GM18498 (cell line): Measurements from ENCODE around the gene TENM4.

Source experiments
- ATAC-seq: cut with Tn5 transposase; IDR thresholded peaks from one replicate; pipeline ENCODE4 v1.9.1; 2021; ENCODE audit warnings: mild to moderate bottlenecking, moderate library complexity; ENCODE audit not compliant: unreplicated experiment

TENM4 gene

DNA sequence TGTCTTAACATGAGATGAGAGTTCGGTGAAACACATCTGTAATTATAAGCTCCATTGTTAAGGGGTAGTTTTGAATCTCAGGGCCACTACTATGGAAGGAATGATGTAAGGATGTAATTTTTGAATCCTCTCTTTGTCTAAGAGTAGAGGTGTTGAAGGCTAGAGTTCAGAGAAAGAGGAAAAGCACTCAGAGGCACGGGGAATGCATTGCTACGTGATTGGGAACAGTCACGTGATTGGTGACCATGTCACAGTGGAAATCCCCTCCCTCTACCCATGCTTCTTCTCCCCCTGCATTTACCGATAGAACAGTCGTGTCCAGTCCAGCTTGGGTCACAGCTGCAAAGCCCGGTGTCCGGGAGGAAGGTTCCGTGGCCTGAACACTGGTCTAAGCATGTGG lies 635.8 kb downstream of the TENM4 start:
- ATAC-seq, result no peak

DNA sequence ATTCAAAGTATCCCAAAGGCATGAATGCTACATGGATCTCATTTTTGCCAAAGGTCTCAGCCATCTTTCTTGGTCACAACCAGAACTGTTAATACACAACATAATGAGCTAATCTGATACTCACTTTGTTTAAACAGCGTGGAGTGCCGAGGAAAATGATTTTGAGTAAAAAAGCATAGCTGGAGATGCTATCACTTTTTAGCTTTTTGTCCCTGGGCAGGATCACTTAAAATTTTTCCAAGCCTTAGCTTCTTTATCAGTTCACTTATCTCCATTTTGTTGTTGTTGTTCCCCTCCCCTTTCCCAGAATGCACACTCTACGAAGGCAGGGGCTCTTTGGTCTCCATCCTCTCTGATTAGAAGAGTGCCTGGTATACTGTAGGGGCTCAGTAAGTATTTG lies 636.8 kb downstream of the TENM4 start:
- ATAC-seq, result no peak

DNA sequence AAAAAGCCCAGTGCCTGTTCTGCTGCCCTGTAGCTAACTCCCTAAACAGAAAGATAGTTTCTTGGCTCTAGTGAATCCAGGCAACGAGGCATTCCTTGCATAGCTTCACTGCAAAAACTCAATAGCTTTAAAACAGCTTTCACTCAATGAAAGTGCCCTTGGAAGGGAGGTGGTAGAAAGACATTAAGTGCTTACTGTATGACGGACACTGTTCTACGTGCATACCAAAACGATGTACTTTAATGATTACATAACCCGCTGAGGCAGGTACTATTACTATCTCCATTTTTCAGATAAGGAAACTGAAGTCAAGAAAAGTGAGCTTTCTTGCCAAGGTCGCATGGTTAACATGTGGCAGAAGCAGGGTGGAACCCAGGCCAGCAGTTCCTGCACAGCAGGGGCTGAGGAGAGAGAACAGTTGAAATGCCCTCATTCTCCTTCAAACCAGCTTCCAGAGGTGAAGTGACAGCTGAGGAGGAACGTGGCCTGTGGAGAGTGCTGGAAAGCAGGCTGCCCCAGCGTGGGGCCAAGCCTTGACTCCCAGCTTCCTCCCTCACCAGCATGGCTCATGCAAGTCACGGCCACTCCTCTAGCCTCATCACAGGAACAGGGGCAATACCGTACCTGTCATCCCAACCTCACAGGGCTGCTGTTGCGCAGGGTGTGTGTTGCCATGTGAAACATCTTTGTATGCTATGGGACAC lies 638.6 kb downstream of the TENM4 start:
- ATAC-seq, result no peak

DNA sequence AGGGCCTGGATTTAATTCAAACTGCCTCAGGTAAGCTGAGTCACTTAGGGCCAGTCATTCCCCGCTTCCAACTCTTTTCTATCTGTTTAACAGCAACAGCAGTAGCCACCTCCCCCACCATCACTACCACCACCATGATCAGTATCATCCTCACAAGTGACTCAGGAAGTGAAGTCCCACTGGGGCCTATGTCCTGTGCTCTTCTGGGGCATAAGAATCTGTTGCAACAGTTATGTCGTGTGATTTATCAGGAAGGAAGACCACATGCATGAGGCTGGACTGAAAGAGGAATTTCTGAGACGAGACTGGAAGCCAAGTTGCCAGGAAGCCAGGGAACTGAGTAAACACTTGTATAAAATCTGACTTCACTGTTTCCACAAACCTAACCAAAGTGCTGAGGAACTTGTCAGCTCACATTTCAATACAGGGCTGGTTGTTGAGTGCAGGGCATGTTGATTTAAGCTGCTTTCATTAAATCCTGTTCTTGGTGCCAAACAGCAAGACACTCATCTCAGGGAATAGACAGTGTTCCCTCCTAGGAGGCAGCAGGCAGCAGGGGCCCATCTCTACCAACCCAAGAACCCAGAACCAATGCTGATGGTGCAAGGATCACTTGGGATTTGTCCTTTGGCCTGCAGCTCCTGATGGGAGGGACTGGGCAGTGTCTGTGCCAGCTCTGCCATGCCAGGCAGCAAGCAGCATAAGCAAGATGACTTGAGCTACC lies 639.5 kb downstream of the TENM4 start:
- ATAC-seq, result no peak

DNA sequence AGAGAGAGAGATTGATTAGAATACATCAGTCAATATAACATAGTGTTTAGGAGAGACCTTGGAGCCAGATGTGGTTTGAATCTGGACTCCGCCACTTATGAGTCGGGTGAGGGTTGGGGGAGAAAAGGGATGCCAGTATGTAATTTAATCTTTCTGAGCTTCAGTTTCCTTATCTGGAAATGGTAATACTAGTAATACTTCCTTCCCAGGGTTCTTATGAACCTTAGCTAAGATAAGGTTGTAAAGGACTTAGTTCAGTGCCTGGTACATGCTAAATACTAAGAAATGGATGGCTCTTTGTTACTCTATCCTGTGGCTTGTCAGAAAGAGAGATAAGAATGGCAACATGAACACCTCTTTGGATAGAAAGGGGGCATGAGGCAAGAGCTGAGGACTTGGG lies 640.1 kb downstream of the TENM4 start:
- ATAC-seq, result no peak

DNA sequence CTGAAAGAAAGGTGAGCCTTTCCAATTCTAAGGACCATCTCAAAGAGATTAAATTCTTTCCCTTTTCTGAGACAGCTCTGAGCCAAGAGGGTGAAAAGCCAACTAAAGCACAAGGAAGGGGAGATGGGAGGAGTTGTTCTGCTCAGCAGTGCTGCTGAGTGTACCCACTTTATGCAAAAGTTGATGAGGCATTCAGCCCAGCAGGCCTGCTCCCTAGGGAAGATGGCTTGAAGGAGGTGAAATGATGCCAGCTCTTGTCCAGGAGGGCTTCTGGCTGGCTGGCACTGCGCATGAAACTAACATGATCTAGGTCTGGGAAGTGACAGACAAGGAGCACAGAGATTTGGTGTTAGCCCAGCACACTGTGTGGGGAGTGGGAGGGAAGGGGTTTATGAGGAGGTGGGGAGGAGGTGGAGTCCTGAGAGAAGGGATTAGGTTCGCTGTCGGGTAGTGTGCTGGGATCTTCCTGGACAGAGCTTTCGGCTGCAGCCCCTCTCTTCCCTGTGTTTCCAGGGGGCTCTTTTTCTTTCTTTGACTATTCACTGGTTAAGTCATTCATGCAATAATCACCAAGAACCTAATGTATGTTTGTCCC lies 640.6 kb downstream of the TENM4 start:
- ATAC-seq, result no peak

DNA sequence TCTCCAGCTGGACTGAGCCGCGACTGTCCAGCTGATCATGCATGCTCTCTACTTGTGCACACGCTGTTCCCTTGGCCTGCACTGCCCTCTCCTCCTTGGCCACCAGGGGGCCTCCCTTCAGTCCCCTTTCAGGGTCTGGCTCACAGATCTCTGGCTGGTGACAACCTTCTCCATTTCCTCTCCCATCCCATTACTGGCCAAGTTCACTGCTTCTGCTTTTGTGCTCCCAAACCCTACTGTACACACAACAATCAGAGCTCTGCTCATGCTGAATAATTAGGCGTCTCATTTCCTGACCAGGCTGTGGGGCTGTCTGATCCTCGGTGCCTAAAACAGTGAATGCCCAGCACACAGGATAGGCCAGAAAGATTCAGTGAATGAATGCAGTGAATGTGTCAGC lies 642.2 kb downstream of the TENM4 start:
- peak; percentile 90 for ATAC-seq

DNA sequence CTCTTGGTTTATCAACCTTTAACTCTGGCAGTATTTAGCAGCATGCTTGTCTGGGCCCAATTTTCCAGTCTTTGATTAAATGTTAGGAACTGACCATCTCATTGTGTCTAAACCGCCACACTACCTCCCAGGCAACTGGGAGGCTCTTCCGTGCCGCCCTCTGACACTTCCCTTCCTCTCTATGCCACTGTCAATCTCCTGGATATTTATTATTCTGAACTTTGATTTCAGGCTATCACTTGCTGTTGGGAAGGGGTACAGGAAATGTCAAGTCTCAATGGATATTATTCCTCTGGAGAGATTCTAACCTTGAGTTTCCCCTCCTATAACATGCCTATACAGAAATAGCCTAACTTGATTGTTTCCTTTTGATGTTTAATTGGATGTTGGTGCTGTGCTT lies 643.3 kb downstream of the TENM4 start:
- no peak for ATAC-seq

DNA sequence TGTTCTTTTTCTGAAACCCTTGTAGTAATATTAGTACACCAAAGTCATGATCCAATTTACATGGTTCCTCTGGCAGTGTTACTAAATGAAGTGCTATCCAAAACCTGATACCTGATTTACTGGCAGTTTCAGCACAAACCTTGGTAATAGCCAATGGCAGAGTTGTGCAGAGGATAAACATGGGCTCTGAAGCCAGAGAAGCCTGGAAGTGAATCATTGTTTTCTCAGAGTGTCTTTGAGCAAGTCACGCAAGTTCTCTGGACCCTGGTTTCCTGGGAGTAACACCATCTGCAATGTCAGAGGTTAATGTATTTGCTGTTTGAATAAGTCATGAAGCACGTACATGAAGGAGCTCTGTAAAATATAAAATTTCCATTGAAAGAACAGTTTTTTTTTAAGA lies 643.9 kb downstream of the TENM4 start:
- no peak for ATAC-seq

DNA sequence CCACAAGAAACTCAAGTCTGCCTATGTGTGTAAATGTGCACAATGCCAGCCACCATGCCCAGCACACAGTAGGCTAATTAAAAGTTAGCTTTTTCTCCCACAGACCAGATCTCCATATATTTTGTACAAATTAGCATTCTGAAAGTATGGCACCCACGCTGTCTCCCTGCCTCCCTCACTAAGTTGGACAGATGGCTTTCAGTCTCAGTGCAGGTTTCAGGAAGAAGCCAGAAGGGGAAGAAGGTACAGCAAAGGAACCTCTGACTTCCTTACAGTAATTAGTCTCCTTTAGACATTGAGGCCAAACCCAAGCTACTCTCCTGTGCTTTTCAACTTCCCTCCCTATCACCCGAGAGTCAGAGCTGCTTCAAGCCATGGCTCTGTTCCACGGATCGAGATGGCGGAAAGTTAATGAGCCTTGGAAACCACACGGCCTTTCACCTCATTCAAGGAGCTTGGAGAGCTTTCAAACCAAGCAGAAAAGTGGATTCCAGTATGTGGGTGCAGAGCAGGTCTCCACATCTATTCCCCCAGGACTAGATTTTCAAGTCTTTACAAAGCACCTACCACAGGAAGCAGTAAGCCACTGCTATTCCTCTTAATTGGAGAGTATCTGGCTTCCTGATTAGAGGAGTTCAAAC lies 645.1 kb downstream of the TENM4 start:
- no peak for ATAC-seq

DNA sequence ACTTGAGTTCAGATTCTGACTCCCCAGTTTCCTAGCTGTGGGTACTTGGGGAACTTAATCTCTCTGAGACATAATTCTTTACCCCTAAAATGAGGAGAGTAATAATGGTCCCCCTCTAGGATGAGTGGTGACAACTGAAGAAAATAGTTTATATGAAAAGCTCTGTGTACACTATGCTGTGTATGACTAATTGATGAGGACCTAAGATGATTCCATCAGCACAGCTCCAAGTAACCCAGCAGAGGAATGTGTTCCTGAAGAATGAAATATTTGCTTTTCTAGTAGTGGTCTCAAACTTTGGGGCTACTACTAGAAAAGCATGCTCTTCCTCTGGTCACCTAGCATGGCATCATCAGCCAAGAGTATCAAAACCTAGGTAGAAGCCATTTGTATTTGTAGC lies 648.9 kb downstream of the TENM4 start:
- no peak for ATAC-seq

DNA sequence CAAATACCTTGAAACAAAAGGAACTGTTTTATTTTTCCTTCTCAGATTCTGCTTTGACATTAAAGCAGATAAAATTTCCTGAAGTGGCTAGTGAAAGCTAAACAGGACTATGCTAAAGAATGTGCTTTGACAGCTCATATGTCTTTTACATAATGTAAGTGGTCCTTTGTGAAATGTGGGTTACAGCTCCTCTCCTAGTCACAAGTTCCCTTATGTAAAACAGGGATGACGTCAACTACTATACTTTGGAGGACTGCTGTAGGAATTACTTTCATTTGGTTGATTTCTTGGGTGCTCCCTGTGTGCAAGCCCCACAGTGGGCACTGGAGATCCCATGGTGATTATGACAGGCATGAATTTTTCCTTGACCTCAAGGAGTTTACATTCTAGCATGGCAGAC lies 649.6 kb downstream of the TENM4 start:
- no peak for ATAC-seq

DNA sequence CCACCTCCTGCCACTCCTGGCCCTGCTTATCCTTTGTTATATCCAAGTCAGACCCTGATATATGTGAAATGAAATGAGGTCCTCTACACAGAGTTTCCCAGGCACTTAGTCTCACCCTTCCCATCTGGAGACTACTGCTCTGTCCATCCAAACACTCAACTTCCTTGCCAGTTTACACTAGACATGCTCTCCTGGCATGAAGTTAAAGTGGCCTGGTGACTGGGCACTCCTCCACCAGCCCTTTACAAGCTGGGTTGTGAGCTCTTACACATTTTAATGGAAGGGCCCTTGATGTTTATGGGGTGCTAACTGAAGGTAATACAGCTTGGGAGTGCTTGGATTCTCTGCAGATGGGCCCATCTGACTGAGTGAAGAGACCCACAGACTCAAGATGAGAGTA lies 650.0 kb downstream of the TENM4 start:
- no peak for ATAC-seq

DNA sequence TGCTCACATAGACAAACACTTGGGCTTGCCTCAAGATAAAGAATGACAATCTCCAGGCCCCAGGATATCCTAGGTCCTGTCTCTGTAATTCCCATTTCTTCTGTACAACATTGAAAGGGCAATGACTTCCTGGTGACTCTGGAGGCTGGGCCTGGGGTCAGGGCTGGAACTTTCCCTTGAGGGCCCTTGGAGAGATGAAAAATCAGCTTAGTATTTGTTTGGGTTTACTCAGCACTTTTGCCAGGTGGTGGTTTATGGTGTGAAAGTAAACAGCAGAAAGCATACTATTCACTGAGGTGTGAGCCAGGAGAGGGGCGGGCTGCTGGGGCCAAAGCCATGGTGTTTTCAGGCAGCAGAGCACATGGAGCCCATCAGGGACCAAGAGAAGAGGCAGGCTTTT lies 651.5 kb downstream of the TENM4 start:
- no peak for ATAC-seq

DNA sequence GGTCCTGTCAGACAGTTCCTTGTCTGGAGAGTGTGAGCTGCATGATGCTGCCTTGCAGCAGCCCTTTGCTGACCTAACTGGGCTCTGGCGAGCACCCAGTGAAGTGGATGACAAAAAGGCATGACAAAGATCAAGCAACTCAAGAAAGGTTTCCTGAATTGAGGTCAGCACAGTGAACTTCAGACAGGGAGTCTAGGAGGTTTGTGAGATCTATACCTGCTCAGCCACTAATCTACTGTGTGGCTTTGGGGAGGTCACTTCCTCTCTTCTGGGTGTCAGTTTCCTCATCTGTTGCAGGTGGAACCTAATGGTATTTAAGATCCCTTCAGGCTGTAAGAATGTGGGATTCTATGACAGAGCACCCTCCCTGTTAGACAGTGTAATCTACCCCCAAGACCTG lies 652.3 kb downstream of the TENM4 start:
- no peak for ATAC-seq

DNA sequence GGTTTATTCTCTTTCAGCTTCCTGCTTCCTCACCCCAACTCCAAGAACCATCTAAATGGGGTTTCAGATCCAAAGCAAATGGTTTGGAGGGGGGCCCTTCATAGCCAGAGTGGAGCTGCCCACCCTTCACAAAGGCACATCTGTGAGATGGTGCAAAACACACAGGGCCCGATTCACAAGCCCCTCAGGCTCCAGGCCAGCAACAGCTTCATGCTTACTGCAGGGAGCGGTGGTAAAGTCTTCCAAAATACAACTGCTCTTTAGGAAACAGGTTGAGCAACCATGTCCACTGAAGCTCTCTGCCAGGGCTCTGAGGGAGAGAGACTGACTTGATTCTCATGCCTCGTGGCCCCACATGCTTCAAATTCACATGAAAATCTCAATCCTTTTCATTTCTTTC lies 653.1 kb downstream of the TENM4 start:
- ATAC-seq, result no peak

DNA sequence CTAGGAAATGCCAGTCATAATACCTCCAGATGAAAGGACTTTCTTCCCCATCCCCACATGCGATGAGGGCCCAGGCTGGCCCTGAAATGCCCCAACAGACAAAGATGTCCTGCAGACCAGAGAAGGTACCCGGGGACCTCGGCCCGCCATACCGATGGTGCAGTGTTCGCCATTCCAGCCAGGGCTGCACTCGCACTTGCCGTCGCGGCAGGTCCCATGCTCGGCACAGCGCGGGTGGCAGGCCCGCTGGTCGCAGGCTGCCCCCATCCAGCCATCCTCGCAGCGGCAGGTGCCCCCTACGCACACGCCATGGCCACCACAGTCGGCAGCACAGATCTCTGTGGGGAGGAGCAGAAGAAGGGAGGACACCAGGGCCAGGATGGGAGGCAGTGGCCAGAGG lies 654.1 kb downstream of the TENM4 start:
- no peak for ATAC-seq

DNA sequence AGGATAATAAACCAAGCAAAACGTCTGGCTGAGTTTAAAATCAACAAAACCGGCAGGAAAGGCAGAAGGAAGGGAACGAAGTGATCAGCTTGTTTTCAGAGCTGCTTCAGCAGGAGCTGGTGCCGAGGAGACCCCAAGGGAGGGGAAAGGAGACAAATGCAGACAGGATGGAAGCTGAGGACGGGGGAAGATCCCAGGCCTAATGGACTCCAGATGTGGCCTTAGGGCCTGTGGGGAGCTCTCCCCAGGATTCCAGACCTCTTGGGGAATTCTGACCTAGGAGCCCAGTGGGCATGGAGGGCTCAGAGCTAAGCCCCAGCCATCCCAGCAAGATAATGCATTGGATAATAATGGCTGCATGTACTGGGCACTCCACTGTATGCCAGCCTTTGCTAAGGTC lies 654.7 kb downstream of the TENM4 start:
- no peak for ATAC-seq

DNA sequence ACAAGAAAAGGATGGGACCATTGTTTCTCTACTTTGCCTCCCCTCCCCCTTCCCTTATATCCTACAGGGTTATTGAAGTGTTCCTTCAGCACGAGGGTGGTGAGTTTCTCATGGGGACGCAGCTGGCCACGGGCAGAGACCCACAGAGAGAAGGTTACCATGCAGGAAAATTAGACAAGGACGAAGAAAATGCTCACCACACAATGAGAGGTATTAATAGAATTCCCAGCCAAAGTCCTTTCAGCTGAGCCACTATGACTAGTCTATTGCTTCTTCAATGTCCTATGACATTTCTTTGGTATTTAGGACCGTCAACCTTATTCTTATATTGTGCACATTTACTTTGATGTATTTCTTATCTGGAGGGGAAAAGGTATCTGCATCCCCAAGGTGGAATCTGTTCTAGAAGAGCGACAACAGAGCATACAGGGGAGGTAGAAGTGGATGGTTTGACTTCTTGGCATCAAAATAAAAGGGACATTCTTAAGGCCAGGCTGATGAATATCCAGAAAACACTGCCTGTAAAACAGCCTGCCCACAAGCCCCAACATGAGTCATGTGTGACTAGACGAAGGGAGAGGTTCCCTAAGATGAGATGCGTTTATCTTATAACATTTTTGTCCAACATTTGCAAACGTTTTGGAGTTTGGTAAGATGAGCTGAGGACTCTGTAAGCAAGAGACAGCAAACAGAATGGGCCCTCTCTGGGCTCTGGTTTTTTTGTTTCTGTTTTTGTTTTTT lies 656.3 kb downstream of the TENM4 start:
- no peak for ATAC-seq

DNA sequence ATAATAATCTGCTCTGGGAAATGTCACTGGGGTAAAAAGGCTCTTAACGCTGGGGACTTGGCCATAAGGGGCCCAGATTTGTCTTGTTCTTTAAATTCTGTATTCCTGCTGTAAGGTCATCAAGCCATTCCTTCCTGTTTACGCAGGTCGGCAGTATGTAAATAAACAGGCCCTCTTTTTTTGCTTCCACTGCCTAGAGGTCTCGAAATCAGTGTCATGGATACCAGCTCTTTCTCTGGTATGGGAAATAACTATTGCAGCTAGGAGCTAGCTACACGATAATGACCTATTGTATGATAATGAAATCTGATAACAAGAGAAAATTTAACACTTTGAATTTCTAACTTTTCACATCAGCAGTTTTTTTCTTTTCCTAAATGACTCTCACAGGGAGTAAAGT lies 657.0 kb downstream of the TENM4 start:
- no peak for ATAC-seq

DNA sequence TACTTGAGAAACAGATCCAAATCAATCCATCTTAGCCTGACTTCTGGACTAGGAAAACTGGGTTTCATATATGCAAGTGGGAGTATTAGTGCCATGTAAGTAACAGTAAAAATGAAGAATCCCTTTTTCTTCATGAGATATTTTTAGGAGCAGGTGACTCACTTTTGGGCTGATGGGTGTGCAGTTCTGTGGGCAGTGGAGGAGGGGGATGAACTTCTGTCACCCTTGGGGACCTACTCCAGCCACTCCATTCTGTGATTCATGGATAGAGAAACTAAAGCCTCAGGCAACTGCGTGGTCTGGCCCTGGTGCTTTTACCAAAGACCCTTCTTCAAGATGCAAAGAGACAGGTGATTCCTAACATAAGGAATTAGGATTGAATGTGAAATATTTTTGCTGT lies 657.5 kb downstream of the TENM4 start:
- ATAC-seq, result no peak
